Small intestine (tissue), 7 donors: ENCODE measurements around the gene UFSP2. TPM values are rescaled to one million over a fixed set of nuclear protein-coding genes. Genes with fewer than 3 reads are reported as not detected.

Source experiments
- DNase-seq, 2 donors: peaks; one replicate each; pipeline versions ENCODE4 v3.0.0 to v3.0.0-alpha.2; 2013
- FAIRE-seq: peaks from 2 replicates; lab custom pipeline; 2012; peaks lifted over from hg19 to GRCh38; lab: Jason Lieb, UNC
- H3K27ac ChIP-seq, 3 donors: one replicate each; pipeline ENCODE4 v1.5.1; 2013; ENCODE audit warnings: low read length in 2 of 3, mild to moderate bottlenecking in 2 of 3, control low read depth in 1 of 3, inconsistent platforms in 1 of 3, low read depth in 1 of 3, moderate library complexity in 1 of 3
- H3K27me3 ChIP-seq, 3 donors: one replicate each; pipeline ENCODE4 v1.6.1; 2013; ENCODE audit warnings: low read length in 3 of 3, inconsistent platforms in 1 of 3; ENCODE audit not compliant: control insufficient read depth in 3 of 3, insufficient read depth in 3 of 3
- H3K36me3 ChIP-seq, 3 donors: one replicate each; pipeline ENCODE4 v1.6.1; 2013; ENCODE audit warnings: low read length in 3 of 3, inconsistent platforms in 1 of 3, low read depth in 1 of 3, mild to moderate bottlenecking in 1 of 3, moderate library complexity in 1 of 3; ENCODE audit not compliant: control insufficient read depth in 3 of 3, insufficient read depth in 2 of 3
- H3K4me1 ChIP-seq, 3 donors: one replicate each; pipeline ENCODE4 v1.6.1; 2013; ENCODE audit warnings: low read length in 2 of 3, inconsistent platforms in 1 of 3, low read depth in 1 of 3, mild to moderate bottlenecking in 1 of 3, moderate library complexity in 1 of 3; ENCODE audit not compliant: control insufficient read depth in 3 of 3, insufficient read depth in 2 of 3
- H3K4me3 ChIP-seq, 3 donors: one replicate each; pipeline ENCODE4 v1.5.1; 2013; ENCODE audit warnings: low read length in 3 of 3, control low read depth in 1 of 3, inconsistent platforms in 1 of 3, low read depth in 1 of 3, mild to moderate bottlenecking in 1 of 3, moderate library complexity in 1 of 3
- H3K9me3 ChIP-seq, 2 donors: one replicate each; pipeline ENCODE4 v1.6.1; 2013; ENCODE audit warnings: low read depth in 1 of 2, low read length in 1 of 2; ENCODE audit not compliant: control insufficient read depth in 2 of 2, insufficient read depth in 1 of 2
- WGBS, 3 donors: extraction: QIAGEN DNeasy Blood & Tissue Kit; methylation state at CpG; one replicate each; pipeline ENCODE4 v1.1.7; 2013; 5-methylcytosine and 5-hydroxymethylcytosine counted together
- polyA plus RNA-seq, 4 donors: library from polyadenylated mRNA; stranded (reverse) in 3 of 4; unstranded in 1 of 4; fragments of 200-250 nt in 3 of 4; fragments of 120-200 nt in 1 of 4; gene quantifications; one replicate each; pipeline versions ENCODE4 v1.2.1 to v1.2.3, GENCODE V29; 2013
- donor health status: healthy with polysubstance abuse.
- donor health status: control.
- donor health status: control.
- donor health status: Bipolar disorder and iron deficiency.
- donor health status: healthy.

The UFSP2 gene
- polyA plus RNA-seq, 4 donors: 14.1 to 25.6 (median 17.5) TPM

GRCh38 chr4:185387957-185388356, 37.8 kb downstream of the UFSP2 start:
- 92 to 96% (median 95%) methylated on average over 12 of the region's 12 CpGs for WGBS, 3 donors
- H3K4me3 ChIP-seq: no peak overlapping the region
- FAIRE-seq: no peak
- no peaks in the 10 kb centered on the region for H3K4me1 ChIP-seq
- H3K36me3 ChIP-seq: no peaks in the 10 kb centered on the region
- H3K27me3 ChIP-seq: no peaks in the 10 kb centered on the region
- DNase-seq: no peak
- H3K27ac ChIP-seq: no peak overlapping the region
- H3K9me3 ChIP-seq: peaks cover 0 to 5% of the 10 kb centered on the region in 2 donors

- Histone ChIP-seq H3K27me3 (no peaks in the 10 kb centered on the region), H3K4me1 (no peaks in the 10 kb centered on the region), H3K27ac (no peak overlapping the region), H3K4me3 (no peak overlapping the region), H3K9me3 (peaks cover 0 to 5% of the 10 kb centered on the region in 2 donors), H3K36me3 (no peaks in the 10 kb centered on the region)
- DNase-seq (peak in 1 of 2 donors; percentile 16), FAIRE-seq (no peak)
- 28 to 63% (median 59%) methylated on average over 10 of the region's 10 CpGs for WGBS, 3 donors
Measured at GRCh38 chr4:185384930-185385331, 40.8 kb downstream of the UFSP2 start.

- Histone ChIP-seq H3K4me3 (no peak overlapping the region), H3K27ac (no peak overlapping the region)
- FAIRE-seq: no peak
Measured at GRCh38 chr4:185384061-185384460, 41.7 kb downstream of the UFSP2 start.

GRCh38 chr4:185383451-185383850, 42.3 kb downstream of the UFSP2 start:
- H3K36me3 ChIP-seq: no peaks in the 10 kb centered on the region
- no peak overlapping the region for H3K27ac ChIP-seq
- peaks cover 0 to 5% of the 10 kb centered on the region in 2 donors for H3K9me3 ChIP-seq
- DNase-seq (no peak), FAIRE-seq (no peak)
- WGBS, 3 donors: 68 to 81% (median 68%) methylated on average over 4 of the region's 4 CpGs
- H3K27me3 ChIP-seq: no peaks in the 10 kb centered on the region
- no peaks in the 10 kb centered on the region for H3K4me1 ChIP-seq
- H3K4me3 ChIP-seq: no peak overlapping the region

More at GRCh38 chr4:185384061-185384460, 41.7 kb downstream of the UFSP2 start:
- H3K4me1 ChIP-seq: no peaks in the 10 kb centered on the region
- no peaks in the 10 kb centered on the region for H3K27me3 ChIP-seq
- H3K9me3 ChIP-seq: peaks cover 0 to 5% of the 10 kb centered on the region in 2 donors
- DNase-seq: no peak
- no peaks in the 10 kb centered on the region for H3K36me3 ChIP-seq
- 94 to 96% (median 94%) methylated on average over 2 of the region's 2 CpGs for WGBS, 3 donors

- FAIRE-seq: no peak
Measured at GRCh38 chr4:185382754-185383153, 43.0 kb downstream of the UFSP2 start.

GRCh38 chr4:185381288-185382196, 44.2 kb downstream of the UFSP2 start:
- Histone ChIP-seq H3K27ac (no peak overlapping the region), H3K9me3 (peaks cover 0 to 5% of the 10 kb centered on the region in 2 donors), H3K4me3 (no peak overlapping the region), H3K27me3 (no peaks in the 10 kb centered on the region), H3K4me1 (no peaks in the 10 kb centered on the region), H3K36me3 (no peaks in the 10 kb centered on the region)
- DNase-seq (no peak), FAIRE-seq (no peak)
- WGBS, 3 donors: 53 to 58% (median 55%) methylated on average over 4 of the region's 4 CpGs

More at GRCh38 chr4:185382754-185383153, 43.0 kb downstream of the UFSP2 start:
- no peak for DNase-seq
- Histone ChIP-seq H3K27me3 (no peaks in the 10 kb centered on the region), H3K27ac (no peak overlapping the region), H3K9me3 (peaks cover 0 to 5% of the 10 kb centered on the region in 2 donors), H3K4me1 (no peaks in the 10 kb centered on the region), H3K4me3 (no peak overlapping the region), H3K36me3 (no peaks in the 10 kb centered on the region)

GRCh38 chr4:185380320-185380719, 45.4 kb downstream of the UFSP2 start:
- Histone ChIP-seq H3K4me1 (no peaks in the 10 kb centered on the region), H3K27me3 (no peaks in the 10 kb centered on the region), H3K36me3 (no peaks in the 10 kb centered on the region), H3K27ac (no peak overlapping the region), H3K9me3 (peaks cover 0 to 5% of the 10 kb centered on the region in 2 donors), H3K4me3 (no peak overlapping the region)
- FAIRE-seq (no peak), DNase-seq (no peak)
- WGBS, 3 donors: 93 to 100% (median 96%) methylated on average over 1 of the region's 1 CpG

GRCh38 chr4:185379326-185380295, 46.2 kb downstream of the UFSP2 start:
- no peak overlapping the region for H3K4me3 ChIP-seq
- DNase-seq (no peak), FAIRE-seq (no peak)
- H3K27me3 ChIP-seq: no peaks in the 10 kb centered on the region
- H3K27ac ChIP-seq: no peak overlapping the region
- H3K36me3 ChIP-seq: no peaks in the 10 kb centered on the region
- WGBS, 3 donors: 89 to 96% (median 96%) methylated on average over 13 of the region's 13 CpGs
- no peaks in the 10 kb centered on the region for H3K4me1 ChIP-seq
- H3K9me3 ChIP-seq: peaks cover 0 to 5% of the 10 kb centered on the region in 2 donors
